GM23338 (cell line): ENCODE data around the gene PRRG1. TPM values are rescaled to one million over a fixed set of nuclear protein-coding genes. Genes with fewer than 3 reads are reported as not detected.

ENCODE experiments used
- polyA plus RNA-seq: library from polyadenylated mRNA; unstranded; fragments of >200 nt; fragmentation: Nextera tagmentation; extraction: Ambion mirVana; gene quantifications from 2 replicates; pipeline ENCODE4 v1.2.1, GENCODE V29; 2016
- total RNA-seq: library from RNA; depleted of rRNA; stranded (reverse); fragments of >200 nt; shearing (Covaris generic); gene quantifications from 2 replicates; pipeline ENCODE4 v1.2.3, GENCODE V29; 2014; rRNA removed

The PRRG1 gene
- total and polyA plus RNA-seq, 2 experiments from 2014 or later: 3.8 to 10.8 TPM

Other genes starting within 250 kb of the PRRG1 start
- gene LANCL3, start 222.3 kb downstream of the PRRG1 start, total RNA-seq: 0.54 and 1.8 TPM in 2 replicates
- 0.11 and 0.26 TPM in 2 replicates for gene LANCL3, start 222.3 kb downstream of the PRRG1 start, polyA plus RNA-seq